Jurkat, Clone E6-1 (cell line): ENCODE measurements around the gene CDO1. TPM values are rescaled to one million over a fixed set of nuclear protein-coding genes. Genes with fewer than 3 reads are reported as not detected.

ENCODE experiments used
- DNase-seq: peaks from one replicate; pipeline ENCODE4 v3.0.0-alpha.2; 2011; ENCODE audit warnings: low read depth, low spot score
- H3K4me3 ChIP-seq: 2 replicates; pipeline ENCODE4 v1.5.1; 2011; ENCODE audit warnings: mild to moderate bottlenecking, low read length, control low read depth, moderate library complexity
- polyA plus RNA-seq: library from polyadenylated mRNA; unstranded; fragments of >200 nt; gene quantifications from one replicate; pipeline ENCODE4 v1.2.1, GENCODE V29; 2012; ENCODE audit warnings: missing spikeins; ENCODE audit not compliant: insufficient read length, insufficient read depth

CDO1 gene
- polyA plus RNA-seq = not detected

DNA sequence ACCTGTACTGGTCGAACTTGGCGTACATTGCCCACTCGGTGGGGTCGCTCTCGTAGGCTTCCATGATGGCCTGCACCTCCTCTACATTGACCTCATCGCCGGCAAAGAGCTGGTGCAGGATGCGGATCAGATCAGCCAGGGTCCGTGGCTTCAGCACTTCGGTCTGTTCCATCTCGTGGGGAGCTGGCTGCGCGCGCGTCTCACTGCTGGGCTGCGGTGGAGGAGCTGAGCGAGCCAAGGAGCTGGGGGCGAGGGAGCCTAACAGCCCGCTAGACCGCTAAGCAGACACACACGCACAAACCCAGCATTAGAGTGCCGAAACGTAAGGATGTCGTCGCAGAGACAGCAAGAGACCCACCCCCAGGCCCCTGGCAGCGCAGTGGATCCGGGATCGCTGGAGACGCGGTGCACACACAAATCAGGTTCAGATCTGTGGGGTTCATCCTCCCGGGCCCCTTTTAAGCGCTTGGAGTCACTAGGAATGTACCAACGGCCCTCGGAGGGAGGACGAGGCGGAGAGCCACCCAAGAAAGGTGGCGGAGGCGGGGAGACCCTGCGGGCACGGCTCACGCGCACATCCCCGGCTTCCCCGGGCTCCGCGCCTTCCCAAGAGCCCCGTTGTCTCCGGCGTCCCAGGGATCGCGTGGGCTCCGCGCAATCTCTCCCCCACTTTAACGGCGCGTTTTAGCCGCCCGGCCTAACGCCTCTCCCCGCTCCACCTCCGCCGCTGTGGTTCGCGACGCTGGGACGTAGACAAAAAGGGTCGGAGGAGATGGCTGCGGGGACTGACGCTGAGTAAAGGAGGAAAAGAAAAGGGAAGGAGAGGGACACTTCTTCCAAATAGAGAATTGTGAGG, at the start of gene CDO1:
TSS of gene CDO1 (minus strand) at position 434 of the 856 bp plus-strand sequence. CDS start at position 172, 262 bp downstream.
- no peak within 1 kb of the TSS for H3K4me3 ChIP-seq
- DNase-seq = no peak

DNA sequence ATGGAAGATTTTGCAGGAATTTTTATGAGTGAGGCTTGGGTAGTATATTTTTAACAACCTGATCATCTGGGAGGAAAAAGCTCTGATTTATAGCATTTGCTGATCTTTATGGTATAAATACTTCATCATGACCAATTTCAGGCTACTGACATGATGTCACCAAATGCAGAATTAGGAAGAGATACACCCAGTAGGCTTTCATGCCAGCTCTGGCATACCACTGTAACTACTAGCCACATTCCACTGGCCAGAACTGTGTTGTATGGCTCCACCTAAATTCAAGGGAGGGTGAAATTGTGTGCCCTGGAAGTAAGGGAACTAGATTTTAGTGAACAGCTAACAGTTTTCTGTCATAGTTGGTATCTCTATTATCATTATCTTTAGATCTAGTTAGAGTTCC, 42.9 kb upstream of the CDO1 start:
- DNase-seq = no peak
- H3K4me3 ChIP-seq = no peak overlapping the region

DNA sequence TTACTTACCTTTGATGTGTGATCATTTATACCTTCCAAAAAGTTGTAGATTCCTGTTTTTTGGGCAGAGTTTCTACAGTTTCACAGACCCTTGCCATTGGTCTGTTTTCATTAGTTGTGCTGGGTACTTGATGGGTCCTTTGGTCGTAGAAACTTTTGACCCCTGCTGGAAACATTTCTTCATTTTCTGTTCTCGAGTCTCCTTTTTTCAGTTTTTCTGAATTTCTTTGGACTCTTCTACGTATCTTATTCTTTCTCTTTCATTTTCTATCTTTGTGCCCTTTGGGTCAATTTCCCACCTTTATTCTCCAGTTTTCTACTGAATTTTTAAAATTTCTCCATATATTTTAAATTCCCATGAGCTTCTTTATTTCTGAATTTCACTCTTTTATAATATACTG, 41.9 kb upstream of the CDO1 start:
- no peak overlapping the region for H3K4me3 ChIP-seq
- no peak for DNase-seq

DNA sequence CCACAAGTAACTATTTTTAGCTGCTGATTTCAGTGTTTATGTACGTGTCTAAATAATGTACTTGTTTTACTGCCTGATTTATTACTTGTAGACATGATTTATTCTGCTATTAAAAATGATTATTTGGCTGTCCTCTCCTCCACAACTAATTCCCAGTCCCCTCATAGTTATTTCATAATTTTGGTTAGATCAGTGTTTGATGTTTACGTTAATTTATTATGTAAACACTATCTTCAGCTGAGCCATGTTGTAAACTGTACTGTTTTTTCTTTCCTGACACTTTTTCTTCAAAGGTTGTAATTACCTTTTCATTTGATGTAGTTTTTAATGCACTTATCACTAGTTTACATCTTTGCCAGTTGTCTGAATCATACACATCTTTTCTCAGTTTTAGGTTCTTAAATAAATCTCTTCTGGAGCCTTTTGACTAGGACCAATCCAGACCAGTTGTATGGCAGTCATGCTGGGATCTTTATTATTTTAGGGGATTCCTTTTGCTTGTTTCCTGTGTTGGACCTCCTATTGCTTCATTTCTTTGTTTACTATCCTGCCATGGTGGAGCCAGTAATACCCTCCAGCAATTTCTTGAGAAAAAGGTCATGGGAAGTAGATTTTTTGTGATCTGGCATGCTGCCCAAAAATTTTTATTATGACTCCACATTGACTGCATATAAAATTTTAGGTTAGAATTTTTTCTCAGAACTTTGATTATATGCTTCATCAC, 41.3 kb upstream of the CDO1 start:
- H3K4me3 ChIP-seq = no peak overlapping the region
- no peak for DNase-seq

DNA sequence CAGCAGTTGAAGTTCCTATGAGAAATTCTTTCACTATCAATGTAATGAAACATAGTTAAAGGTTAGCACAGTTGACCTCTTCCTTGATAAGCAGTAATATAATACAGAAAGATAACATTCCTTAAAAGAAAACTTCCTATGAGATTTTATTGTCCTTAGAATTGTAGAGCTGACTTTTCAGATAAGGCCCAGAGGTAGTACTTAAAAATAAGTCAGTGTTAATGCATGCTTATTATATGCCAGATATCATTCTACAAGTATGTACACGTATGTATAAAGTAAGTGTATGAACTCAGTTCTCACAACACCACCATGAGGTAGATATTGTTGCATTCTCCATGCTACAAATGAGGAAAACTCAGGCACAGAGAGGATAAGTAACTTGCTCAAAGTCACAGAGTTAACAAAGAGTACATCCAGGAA, 40.6 kb upstream of the CDO1 start:
- DNase-seq = no peak
- H3K4me3 ChIP-seq = no peak overlapping the region

DNA sequence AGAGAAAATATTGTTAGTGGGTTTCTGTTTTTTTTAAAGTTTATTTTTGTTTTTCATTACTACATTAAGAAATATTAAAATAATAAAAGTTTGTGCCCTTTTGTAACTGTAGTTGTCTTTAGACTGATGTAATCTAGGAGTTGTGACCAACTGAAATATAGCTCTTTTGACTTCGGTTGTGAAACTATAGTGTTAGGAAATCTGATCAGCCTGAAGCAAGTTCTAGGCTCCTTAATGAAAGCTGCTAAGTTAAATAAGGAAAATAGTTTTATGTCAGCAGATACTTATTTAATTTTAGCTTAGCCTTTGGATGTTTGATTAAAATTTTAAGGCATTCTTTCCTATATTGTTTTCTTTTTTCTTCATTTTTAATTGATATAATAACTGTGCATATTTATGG, 39.5 kb upstream of the CDO1 start:
- no peak for DNase-seq
- H3K4me3 ChIP-seq = no peak overlapping the region

DNA sequence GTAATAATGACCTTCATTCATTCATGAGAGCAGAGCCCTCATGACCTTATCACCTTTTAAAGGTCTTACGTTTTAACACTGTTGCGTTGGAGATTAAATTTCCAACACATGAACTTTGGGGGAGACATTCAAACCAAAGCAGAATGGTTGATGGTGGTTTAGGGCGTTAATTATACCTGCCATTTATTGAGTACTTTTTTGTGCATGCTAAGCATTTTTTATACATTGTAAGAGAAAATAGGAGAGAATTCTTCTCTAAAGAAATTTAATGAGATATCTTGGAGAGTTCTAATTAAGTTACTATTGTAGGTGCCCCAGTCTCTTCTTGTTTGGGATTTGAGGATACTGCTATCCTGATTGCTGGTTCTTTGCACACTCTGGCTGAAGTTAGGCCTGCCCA, 37.7 kb upstream of the CDO1 start:
- no peak for DNase-seq
- no peak overlapping the region for H3K4me3 ChIP-seq

DNA sequence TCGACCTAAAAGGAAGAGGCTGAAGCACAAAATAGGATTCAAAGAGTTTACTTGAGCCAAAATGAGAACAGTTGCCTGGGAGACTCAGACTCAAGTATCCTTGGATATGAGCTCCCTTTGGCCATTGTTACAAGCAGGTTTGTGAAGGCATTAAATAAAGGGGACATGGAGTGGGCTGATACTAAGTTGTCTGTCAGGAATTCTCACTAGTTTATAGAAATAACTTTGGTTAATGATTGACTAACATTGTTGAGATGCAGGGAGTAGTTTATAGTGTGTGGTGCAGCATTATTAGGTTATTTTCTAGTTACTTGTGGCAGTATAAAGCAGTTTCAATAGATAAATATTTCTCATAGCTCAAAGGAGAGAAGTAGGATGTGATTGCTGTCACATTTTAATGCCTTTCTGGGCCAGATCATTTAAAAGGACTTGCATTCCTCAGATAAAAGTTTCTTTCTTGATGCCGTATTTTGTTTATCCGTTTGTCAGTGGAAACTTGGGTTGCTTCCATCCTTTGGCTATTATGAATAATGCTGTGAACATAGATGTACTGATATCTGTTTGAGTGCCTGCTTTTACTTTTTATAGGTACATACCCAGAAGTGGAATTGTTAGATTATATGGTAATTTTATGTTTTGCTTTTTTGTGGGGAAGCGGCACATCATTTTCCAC, 34.4 kb upstream of the CDO1 start:
- H3K4me3 ChIP-seq = no peak overlapping the region
- no peak for DNase-seq

DNA sequence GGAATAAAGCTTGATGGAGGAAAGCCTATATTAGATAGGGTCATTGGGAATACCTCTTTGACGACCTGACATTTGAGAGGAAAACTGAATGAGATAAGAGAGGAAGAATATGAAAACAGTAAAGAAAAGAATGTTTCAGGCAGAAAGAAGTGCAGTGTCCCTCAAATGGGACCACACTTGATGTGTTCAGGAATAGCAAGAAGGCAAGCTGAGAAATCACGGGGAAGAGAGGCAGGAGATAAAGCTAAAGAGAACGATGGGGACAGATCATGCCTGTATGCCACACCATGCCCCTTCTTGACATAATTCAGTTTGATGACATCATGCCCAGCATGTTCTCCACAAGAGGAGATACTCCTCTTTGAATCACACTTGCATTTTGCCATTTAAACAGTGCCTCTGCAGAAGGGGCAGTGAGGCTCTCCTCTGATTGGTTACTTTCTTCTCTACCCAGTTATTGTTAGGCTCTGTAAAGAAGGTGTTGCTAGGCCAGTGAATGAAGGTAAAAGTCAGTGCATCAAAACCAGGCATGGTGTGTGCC, 32.9 kb upstream of the CDO1 start:
- H3K4me3 ChIP-seq = no peak overlapping the region
- no peak for DNase-seq

DNA sequence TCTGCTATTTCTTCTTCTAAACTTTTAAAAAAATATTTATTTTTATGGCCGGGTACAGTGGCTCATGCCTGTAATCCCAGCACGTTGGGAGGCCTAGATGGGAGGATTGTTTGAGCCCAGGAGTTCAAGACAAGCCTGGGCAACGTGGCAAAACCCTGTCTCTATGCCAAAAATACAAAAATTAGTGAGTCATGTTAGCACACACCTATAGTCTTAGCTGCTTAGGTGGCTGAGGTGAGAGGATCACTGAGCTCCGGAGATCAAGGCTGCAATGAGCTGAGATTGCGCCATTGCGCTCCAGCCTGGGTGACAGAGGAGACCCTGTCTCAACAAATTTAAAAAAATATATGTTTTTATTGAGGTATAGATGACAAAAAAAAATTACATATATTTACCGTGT, 30.8 kb upstream of the CDO1 start:
- DNase-seq = no peak
- no peak overlapping the region for H3K4me3 ChIP-seq

DNA sequence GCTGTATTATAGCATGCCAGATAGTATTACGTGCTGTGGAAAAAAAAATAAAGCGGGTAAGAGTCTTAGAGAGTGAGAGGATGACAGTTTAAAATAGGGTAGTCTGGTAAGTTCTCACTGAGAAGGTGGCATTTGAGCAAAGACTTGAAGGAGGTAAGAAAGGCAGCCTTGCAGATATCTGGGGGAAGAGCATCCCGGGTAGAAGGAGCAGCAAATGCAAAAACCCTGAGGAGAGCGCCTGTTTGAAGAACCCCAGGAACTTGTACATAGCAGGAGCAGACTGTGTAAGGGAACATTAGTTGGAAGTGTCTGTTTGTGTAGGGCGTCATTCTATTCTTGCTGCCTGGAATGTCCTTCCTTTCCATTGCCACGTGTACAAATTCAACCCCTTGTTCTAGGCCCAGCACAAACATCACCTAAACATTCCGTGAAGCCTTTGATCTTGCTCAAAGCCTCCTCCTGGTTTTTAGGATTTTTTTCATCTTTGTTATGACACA, 27.9 kb upstream of the CDO1 start:
- no peak for DNase-seq
- H3K4me3 ChIP-seq = no peak overlapping the region

DNA sequence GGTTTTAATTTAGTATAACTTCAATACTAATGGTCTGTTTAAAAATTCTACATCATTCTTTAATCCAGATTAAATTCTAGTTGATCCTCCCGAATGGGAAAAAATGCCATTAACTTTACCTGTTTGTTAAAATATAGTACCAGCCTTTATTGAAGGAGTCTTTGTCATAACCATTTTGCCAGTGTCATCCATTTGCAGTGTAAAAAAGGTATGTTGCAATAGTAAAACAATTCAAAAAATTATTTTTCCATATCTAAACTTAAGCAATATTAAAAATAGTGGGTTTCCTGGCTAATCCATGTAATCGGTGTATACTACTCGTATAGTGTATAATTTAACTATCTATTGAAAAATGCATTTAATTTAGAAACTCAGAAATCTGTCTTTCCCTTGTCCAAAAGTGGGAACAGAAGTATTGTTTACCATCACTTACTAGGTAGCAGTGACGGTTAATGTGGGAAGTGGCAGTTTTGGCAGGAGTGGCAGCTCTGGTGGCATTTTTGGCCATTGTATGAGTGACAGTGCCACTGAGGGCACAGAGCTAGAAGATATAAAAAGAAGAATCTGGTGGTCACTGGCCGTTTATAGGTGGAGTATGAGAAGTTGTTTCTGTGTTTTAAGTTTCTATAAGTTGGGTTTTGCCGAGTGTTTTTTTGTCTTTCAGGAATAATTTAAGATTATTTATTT, 27.1 kb upstream of the CDO1 start:
- DNase-seq = no peak
- no peak overlapping the region for H3K4me3 ChIP-seq

DNA sequence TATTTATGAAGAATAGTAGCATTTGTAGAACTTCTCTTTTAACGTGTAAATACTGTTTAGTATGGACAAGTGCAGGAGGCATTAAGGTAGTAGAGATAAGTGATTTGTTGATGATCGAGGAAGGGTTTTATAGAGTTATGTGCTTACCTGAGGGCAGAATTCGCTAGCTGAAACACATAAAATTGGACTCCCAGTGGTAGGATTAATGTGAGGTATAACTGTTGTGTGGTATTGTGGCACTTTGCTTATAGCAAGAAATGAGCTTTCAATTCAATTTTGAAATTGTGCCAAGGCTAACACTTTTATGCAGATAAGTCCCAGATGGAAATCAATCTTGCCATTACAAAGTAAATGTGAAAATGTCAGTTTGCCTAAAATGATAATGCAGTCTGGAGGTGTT, 26.5 kb upstream of the CDO1 start:
- DNase-seq = no peak
- peak overlapping the region; percentile 80 for H3K4me3 ChIP-seq

DNA sequence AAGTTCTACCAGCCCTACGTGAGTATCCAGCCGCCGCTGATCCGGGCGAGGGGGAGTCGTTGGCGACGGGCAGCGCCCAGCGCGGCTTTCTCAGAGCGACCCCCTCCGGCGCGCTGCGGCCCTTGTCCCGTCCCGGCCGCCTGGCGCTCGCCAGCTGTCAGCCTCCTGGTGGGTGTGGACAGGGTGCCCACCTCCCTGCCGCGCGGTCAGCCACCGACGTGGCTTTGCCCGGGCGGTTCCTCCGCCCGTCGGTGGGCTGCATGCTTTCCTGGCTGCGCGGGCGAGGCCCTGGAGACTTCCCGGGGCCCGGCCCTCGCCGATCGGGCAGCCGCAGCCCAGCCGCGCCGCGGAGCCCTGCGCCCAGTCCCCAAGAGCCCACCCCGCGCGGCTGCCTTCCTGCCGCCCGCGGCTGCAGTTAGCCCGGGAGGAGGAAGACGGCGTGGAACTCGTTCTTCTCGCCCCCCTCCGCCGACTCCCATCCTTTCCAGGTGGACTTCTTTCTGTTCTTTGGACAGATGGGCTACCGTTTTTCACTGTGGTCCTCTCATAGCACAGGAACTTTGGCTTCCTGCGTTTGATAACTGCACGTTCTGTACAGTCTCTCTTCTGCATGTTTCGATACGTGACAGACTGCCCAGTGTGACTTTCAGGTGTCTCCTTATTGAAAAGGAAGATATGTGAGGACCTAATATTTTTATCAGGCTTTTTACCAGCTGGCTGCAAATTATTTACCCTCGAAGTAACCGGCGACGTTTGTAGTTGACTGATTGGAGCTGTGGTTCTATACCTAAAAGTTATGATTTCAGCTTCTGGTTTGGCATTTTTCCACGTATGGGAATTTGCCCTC, 25.9 kb upstream of the CDO1 start:
- H3K4me3 ChIP-seq = peak overlapping the region; percentile 80
- no peak for DNase-seq

DNA sequence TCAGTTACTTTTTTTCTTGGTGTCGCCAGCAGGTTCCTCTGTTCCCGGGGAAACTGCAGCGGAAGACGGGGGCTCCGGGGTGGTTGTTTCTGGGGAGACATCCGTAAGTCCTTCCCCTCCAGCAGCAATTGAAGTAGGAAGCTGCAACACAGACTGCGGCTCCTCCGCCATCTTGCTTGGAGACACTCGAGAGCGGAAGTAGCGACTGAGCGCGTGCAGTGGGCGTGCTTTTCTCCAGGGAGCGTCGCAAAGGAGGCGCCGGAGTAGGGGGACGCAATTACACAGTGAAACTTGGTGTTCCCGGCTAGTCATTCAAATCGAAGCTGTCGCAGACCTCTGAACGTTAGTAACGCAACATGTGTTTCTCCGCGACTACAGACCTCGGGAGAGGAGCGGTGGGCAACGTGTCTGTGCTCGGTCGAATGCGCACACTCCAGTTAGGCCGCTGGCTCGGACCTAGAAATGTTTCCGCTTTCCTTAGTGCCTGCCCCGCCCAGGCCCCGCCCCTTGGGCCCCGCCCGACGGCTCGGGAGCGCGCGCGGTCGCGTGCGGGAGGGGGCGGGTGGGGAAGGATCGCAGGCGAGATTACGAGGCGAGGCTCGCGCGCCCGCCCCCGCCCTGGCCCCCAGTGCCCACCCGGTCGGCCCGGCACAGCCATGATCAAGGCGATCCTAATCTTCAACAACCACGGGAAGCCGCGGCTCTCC, 25.1 kb upstream of the CDO1 start, which contains the start of the genes AP3S1 and ATG12:
TSS of gene AP3S1 (plus strand) at position 554 of the 707 bp plus-strand sequence. CDS start at position 657, 103 bp downstream.
TSS of gene ATG12 (minus strand) at position 184 of the 707 bp plus-strand sequence. CDS start at position 171, 13 bp downstream.
- peak; percentile 92 for DNase-seq
- peak within 1 kb of the TSS; percentile 80 for H3K4me3 ChIP-seq

DNA sequence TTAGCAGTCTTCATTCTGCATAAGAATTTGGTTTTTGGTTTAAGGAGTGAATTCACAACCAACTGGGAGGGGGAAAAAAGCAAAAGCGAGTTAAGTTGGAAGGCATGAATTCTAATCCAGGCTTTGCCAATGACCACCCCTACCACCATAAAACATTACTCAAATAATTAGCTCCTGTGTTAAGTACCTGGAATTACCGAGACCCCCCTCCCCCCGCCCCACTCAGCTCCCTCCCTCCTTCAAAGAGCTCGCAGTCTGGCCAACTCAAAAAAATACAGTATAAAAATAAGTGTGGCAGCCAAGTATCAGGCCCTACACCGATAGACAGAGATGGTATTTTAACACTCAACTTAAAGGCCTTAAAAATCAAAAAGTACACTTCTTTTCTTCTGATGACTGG, 24.4 kb upstream of the CDO1 start:
- no peak for DNase-seq
- peak overlapping the region; percentile 80 for H3K4me3 ChIP-seq

DNA sequence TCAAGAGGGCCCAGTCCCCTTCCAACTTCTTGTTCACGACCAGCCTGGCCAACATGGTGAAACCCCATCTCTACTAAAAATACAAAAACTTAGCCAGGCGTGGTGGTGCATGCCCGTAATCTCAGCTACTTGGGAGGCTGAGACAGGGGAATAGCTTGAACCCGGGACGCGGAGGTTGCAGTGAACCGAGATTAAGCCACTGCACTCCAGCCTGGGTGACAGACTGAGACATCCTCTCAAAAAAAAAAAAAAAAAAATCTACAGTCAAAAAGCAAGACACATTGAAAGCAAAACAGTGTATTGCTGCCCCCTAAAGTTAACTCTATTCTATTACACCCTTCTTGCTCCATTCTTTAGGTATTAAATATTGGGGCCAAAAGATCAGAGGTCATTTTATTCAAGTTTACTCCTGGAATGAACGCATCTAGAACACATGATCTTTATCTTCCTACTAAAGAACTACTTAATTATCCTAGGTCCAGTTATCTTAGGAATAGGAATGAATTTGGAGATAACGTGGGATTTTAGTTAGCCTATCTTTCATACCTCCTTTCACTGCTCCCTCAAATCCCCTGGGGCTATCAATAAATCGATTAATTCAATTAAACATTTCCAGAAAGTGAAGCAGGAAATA, 22.5 kb upstream of the CDO1 start:
- DNase-seq = peak; percentile 71
- no peak overlapping the region for H3K4me3 ChIP-seq
